GM18526 (cell line): ENCODE data around the gene ACVR1B.

ENCODE experiments used
- POLR2A ChIP-seq: IDR thresholded peaks from 3 replicates; pipeline ENCODE4 v1.6.1; 2011; ENCODE audit not compliant: insufficient read length; ENCODE audit errors: extremely low read depth

Gene ACVR1B

DNA sequence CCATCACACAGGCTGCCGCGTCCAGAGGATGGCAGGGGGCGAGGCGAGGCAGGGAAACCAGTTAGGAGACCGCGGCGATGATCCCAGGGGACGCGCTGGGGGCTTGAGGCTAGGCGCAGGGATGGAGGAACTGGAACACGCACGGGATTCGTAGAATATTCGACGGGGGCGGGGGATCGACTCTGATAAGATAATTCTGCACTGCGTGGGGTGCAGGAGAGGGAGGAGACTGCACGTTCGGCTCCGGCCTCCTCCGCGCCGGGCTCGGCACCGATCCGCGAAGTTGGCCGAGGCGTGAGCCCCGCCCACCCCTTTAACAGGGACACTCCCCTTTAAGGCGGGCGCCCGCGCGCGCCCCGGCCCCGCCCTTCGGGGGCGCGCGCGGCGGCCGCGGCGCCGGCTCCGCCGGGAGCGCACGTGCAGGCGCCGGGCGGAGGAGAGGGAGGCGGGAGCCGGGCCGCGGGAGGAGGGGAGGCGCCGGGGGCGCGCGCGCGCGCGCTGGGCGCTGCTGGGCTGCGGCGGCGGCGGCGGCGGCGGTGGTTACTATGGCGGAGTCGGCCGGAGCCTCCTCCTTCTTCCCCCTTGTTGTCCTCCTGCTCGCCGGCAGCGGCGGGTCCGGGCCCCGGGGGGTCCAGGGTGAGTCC is at the start of gene ACVR1B:
TSS of gene ACVR1B (plus strand) at position 501 of the 644 bp plus-strand sequence. CDS start at position 546, 45 bp downstream.
- TF ChIP-seq POLR2A: no peak

DNA sequence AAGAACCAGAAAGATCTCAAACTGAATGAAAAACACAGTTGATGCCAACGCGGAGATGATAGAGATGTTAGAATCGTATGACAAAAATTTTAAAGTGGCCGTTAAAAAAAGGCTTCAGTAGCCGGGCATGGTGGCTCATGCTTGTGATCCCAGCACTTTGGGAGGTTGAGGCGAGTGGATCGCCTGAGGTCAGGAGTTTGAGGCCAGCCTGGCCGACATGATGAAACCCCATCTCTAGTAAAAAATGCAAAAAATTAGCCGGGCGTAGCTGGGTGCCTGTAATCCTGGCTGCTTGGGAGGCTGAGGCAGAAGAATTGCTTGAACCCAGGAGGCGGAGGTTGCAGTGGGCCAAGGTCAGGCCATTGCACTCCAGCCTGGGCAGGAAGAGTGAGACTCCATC is 49.6 kb upstream of the ACVR1B start:
- TF ChIP-seq POLR2A: no peak

DNA sequence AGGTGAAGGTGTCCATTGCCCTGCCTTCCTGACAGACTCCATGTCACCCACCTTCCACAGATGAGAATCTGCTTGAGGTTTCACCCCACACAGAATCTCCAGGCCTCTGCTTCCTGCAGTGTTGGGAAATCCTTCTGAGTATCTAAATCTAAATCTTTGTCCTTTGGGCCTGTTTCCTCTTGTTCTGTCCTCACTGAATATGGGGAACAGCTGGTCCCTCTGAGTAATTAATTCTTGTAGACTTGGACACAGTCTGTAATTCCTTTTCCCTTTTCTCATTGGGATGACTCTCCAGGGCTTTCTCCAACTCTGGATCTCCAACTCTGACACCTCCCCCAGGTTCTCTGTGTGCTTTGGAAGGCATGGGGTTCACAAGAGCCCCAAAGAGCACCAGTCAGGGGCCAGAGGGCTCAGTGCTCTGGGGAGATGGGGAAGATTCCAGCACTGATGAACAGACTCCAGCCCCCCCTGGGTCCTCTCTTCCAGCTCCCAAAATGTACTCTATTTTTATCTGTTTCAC is 46.5 kb upstream of the ACVR1B start:
- TF ChIP-seq POLR2A: no peak

DNA sequence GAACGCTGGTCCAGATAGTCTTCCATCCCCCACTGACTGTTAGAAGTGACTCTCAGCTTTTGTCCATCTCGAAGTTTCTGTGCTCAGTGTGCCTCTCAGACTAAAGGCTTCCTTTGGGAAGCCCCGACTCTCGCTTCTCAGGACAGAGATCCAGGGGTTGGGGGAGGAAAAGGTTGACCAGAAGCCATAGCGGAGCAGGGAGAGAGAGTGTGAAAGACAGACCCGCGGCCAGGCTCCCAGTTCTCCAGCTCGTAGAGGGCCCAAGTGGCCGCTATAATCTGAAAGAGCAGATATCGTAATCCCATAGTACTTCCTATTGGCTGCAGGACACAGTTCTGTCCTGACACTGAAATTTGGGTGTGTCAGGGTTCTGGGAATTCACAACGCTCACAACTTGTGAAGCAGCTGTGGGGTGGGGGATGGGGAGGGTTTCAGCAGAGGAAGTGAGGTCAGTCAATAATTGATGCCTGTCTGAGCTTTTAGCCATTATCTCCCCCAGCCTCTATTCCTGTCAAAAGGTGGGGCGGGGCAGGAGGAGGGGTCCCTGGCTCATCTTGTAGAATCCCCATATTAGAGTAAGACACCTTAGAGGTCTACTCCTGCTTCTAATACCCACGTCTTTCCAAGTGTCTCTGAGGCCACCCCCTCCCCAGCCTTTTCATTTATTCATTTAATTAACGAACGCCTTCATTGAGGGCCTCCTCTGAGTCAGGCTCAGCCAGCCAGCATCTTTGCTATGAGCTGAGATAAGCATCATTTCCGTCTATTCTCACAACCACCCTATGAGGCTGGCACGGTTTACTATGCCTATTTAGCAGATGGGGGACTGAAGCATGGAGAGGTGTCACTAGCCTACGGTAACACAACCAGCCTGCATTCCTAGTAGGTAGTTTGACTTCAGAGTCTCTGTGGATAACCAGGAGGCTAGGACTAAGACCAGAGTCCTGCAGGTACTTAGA is 45.7 kb upstream of the ACVR1B start:
- TF ChIP-seq POLR2A: no peak

DNA sequence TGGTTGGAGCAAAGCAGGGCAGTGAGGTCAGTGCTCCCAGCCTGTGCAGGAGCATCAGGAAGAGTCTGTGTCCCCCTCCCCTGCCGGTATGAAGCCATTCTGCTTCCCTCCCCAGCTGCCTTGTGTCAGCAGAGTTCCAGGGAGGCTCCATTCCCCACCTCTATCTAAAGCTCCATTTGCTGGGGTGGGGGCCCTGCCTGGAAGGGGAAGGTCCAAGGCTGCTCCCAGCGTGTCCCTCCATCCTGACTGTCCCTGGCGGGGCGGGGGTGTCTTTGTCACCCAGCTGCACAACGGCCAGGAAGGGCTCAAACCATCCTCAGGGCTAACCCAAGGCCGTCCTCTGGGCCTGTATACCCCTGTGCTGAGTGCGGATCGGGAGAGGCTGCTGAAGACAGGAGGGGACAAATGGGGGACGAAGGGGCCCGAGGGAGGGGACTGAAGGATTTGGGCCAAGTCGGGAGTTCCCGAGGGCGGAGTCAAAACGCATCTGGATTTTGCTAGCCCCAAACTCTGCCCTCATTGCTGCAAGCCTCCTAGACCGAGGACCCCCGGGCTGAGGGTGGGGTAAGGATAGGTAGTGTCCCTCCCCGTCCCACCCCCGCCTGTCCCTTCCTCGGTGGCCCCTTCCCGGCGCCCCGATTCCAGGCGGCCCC is 44.9 kb upstream of the ACVR1B start:
- TF ChIP-seq POLR2A: no peak

DNA sequence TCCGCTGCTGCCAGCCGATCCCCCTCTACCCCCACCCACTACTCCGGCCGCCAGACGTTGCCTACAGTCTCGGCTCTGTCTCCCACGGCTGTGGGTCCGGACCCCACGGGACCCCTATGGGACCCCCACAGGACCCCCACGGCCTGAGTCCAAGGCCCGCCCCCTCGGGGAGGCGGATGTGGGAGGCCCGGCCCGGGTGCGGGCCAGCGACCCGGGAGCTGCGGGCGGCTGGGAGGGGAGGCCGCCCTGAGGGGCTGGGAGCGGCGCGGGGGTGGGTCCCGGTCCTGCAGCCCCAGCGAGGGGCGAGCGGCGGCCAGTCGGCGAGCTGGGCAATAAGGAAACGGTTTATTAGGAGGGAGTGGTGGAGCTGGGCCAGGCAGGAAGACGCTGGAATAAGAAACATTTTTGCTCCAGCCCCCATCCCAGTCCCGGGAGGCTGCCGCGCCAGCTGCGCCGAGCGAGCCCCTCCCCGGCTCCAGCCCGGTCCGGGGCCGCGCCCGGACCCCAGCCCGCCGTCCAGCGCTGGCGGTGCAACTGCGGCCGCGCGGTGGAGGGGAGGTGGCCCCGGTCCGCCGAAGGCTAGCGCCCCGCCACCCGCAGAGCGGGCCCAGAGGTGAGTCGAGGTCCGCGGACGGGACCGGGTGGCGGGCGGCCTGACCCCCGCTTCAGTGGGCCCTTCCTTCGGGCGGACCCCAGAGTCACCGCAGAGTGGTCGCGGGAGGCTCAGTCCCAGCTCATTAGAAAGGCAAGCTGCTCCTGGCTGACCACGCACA is 44.2 kb upstream of the ACVR1B start, which contains the start of gene ACVRL1:
TSS of gene ACVRL1 (plus strand) at position 422 of the 773 bp plus-strand sequence. CDS start 4,971 bp downstream, outside the sequence.
- no peak for TF ChIP-seq POLR2A

DNA sequence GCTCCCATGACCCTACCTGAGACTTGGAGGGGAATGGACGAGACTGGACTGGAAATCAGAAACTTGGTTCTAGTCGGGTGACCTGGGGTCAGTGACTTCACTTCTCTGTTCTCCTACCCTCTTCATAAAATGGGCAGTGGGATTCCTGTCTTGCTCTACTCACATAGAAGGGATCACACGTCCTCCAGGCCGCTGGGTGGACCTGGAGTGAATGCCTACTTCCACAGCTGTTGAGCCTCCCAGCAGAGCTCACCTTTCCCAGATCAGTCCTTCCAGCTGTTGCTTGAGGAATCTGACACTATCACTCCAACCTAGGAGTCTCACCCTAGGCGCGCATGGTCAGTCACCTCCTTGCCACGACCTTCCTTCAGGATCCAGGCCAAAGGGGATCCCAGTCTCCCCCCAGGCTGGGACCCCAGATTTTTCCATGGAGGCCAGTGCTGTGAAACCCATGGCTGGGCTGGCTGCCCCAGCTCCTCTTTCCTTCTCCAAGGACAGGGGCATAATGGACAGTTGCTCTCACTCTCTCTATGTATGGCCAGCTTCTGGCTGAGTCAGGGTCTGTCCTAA is 43.6 kb upstream of the ACVR1B start:
- TF ChIP-seq POLR2A: no peak

DNA sequence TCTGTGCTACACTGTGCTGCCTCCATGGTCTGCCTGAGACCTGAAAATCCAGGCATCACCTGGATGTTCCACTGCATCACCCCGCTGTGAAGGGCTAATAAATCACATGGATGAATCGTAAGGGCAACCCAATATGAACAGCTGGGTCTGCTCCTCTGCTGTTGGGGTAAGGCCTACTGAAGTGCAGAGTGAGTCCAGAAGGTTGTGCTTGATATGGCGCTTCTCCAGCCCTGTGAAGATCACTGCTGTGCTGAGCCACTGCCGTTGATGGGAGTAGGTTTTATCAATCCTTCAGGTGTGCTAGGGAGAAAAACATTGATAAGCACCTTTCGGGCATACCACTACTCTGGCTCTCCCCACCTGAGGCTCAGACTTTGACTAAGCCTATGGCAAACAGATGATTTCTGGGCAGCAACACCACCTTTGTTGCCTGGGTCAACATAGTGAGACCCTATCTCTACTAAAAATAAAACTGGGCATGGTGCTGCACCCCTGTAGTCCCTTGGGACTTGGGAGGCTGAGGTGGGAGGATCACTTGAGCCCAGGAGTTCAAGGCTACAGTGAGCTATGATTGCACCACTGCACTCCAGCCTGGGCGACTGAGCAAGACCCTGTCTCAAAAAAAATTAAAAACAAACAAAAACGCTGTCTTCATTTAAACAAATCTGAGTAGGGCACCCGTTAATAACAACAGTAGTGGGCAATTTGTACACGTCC is 42.5 kb upstream of the ACVR1B start:
- no peak for TF ChIP-seq POLR2A

DNA sequence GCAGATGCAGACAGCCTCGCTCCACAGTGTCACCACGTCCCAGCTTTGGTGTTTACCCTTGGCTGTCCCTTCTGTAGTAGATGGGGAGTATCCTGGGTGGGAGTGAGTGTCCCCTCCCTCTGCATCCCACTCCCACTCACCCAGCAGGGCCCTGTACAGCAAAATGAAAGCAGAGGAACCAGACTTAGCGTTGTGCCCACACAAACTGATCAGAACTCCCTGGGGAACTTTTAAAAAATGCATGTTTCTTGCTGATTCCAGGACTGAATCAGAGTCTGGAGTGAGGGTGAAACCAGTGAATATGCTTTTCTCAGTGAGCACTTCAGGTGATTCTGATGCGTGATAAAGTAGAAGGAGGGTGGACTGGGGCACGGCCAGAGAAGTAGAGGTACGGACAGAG is 41.3 kb upstream of the ACVR1B start:
- no peak for TF ChIP-seq POLR2A

DNA sequence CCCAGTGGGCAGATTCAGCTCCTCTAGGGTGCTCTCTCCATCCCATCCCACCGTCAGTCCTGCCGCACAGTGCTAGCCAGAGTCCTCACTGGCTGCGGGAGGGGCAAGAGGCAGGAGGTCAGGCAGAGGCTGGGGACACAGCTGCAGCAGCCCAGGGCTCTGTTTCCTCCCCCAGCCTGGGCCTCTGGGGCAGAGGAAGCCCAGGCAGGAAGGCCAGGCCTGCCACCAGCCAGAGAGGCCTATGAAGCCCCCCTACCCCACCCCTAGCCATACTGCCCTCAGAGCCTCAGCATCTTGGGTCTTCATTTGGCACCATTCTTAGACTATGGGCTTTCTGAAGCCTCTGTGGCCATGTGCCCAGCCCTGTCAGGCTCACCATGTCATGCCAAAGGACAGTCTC is 40.8 kb upstream of the ACVR1B start:
- TF ChIP-seq POLR2A: no peak

DNA sequence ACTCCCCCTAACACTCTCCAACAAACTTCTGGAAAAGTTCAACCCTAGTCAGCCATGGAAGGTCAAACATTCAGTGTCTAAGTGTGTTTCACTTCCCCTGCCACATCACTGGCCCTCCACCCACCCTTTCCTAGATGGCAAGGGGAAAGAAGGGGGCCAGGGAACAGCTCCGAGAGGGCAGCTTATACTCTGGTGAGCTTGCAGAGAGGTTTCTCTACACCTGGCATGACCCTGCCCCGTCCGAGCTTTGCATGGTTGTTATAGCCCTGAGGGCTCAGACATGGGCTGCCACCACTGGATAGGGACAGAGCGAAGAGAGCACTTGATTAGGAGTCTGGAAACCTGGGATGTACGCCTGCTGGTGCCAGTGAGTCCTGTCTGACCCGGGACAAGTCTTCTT is 40.2 kb upstream of the ACVR1B start:
- TF ChIP-seq POLR2A: no peak

DNA sequence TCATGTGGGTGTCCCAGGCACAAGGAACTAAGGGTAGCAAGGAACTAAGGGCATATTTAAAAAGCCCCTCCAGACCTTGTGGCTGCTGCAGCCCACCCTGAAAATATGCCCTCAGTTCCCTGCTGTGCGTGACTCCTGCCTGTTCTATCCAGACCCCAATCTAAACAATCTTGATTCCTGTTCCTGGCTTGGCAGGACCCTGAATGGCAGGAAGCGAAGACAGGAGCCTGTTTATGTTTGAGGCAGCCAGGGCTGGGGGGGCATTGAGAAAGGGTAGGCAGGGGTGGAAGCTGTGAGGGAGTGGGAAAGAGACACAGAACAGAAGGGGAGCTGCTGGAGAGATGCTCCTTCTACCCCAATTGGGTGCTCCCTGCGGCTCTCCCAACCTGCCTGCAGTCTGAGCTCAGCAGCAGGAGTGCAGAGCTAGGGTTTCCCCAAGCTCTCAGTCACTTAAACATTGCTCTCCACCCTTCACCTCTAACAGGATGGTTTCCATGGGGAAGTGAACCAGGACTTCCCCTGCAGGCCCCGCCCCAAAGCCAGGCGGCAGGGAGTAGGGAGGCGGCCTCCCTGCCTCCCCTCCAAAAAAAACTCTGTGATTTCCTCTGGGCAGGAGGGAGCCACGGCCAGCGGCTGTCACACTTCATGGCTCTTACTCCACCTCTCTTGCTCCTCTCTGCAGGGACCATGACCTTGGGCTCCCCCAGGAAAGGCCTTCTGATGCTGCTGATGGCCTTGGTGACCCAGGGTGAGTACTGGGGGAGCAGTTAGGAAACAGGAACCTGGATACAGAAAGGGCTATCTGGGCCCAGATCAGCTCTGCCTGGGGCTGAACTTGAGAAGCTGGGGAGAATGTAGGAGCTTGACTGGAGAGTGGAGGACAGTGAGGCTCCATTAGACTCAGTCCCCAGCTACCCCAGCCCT is 39.4 kb upstream of the ACVR1B start:
- no peak for TF ChIP-seq POLR2A
